Liver (tissue), 9 donors: ENCODE results near the gene MUC6. TPM values are rescaled to one million over a fixed set of nuclear protein-coding genes. Genes with fewer than 3 reads are reported as not detected.

Experiments
- DNase-seq: peaks from one replicate; pipeline ENCODE4 v3.0.0-alpha.2; 2017; ENCODE audit warnings: low spot score
- H3K27ac ChIP-seq, 2 donors: one replicate each; pipeline ENCODE4 v1.7.0; 2013; ENCODE audit warnings: inconsistent platforms in 2 of 2, low read length in 2 of 2, control low read depth in 1 of 2, low read depth in 1 of 2, mild to moderate bottlenecking in 1 of 2
- H3K27me3 ChIP-seq, 4 donors: one replicate each; pipeline versions ENCODE4 v1.6.1 to v1.7.0; 2013; ENCODE audit warnings: low read length in 3 of 4, inconsistent platforms in 1 of 4, mild to moderate bottlenecking in 1 of 4, moderate library complexity in 1 of 4; ENCODE audit not compliant: control insufficient read depth in 4 of 4, insufficient read depth in 4 of 4
- H3K36me3 ChIP-seq, 4 donors: one replicate each; pipeline versions ENCODE4 v1.6.1 to v1.7.0; 2013; ENCODE audit warnings: low read length in 3 of 4, mild to moderate bottlenecking in 3 of 4, low read depth in 1 of 4, moderate library complexity in 1 of 4; ENCODE audit not compliant: control insufficient read depth in 4 of 4, insufficient read depth in 3 of 4
- H3K4me1 ChIP-seq, 4 donors: one replicate each; pipeline versions ENCODE4 v1.6.1 to v1.7.0; 2013; ENCODE audit warnings: low read length in 3 of 4, mild to moderate bottlenecking in 3 of 4, moderate library complexity in 1 of 4; ENCODE audit not compliant: control insufficient read depth in 4 of 4, insufficient read depth in 4 of 4
- H3K4me3 ChIP-seq, 3 donors: one replicate each; pipeline versions ENCODE4 v1.6.1 to v1.7.0; 2013; ENCODE audit warnings: low read length in 3 of 3, control low read depth in 1 of 3, low read depth in 1 of 3, mild to moderate bottlenecking in 1 of 3
- H3K9ac ChIP-seq, 2 donors: one replicate each; pipeline ENCODE4 v1.7.0; 2013; ENCODE audit warnings: low read length in 2 of 2, mild to moderate bottlenecking in 2 of 2, moderate library complexity in 2 of 2, control low read depth in 1 of 2, low read depth in 1 of 2
- H3K9me3 ChIP-seq, 4 donors: one replicate each; pipeline versions ENCODE4 v1.6.1 to v1.7.0; 2013; ENCODE audit warnings: low read length in 3 of 4; ENCODE audit not compliant: control insufficient read depth in 4 of 4
- ATF3 ChIP-seq: IDR thresholded peaks from 2 replicates; pipeline ENCODE4 v1.6.1; 2016; ENCODE audit warnings: antibody characterized with exemption
- CTCF ChIP-seq: fragments of 150-350 bp; IDR thresholded peaks from 2 replicates; pipeline ENCODE4 v1.5.1; 2017; ENCODE audit warnings: improper control_type of control experiment, low read depth, low read length; ENCODE audit not compliant: missing input control
- EGR1 ChIP-seq, 2 donors: IDR thresholded peaks; 2 replicates each; pipeline ENCODE4 v1.6.1; 2016 to 2018; ENCODE audit warnings: antibody characterized with exemption in 2 of 2, low read depth in 2 of 2
- FOXA1 ChIP-seq: IDR thresholded peaks from 2 replicates; pipeline ENCODE4 v1.6.1; 2016; ENCODE audit warnings: antibody characterized with exemption
- FOXA2 ChIP-seq: IDR thresholded peaks from 2 replicates; pipeline ENCODE4 v1.6.1; 2016; ENCODE audit warnings: antibody characterized with exemption
- GABPA ChIP-seq, 2 donors: IDR thresholded peaks in 1 of 2; conservative IDR thresholded peaks in 1 of 2; 2 replicates each; pipeline ENCODE4 v1.6.1; 2016; ENCODE audit warnings: antibody characterized with exemption in 2 of 2, mild to moderate bottlenecking in 1 of 2, moderate library complexity in 1 of 2
- HNF4A ChIP-seq, 2 donors: conservative IDR thresholded peaks; 2 replicates each; pipeline ENCODE4 v1.6.1; 2016; ENCODE audit warnings: antibody characterized with exemption in 2 of 2, mild to moderate bottlenecking in 2 of 2
- HNF4G ChIP-seq: IDR thresholded peaks from 2 replicates; pipeline ENCODE4 v1.6.1; 2016; ENCODE audit warnings: antibody characterized with exemption
- JUND ChIP-seq, 2 donors: IDR thresholded peaks; 2 replicates each; pipeline ENCODE4 v1.6.1; 2016; ENCODE audit warnings: antibody characterized with exemption in 2 of 2
- NR2F2 ChIP-seq: IDR thresholded peaks from 2 replicates; pipeline ENCODE4 v1.6.1; 2016; ENCODE audit warnings: antibody characterized with exemption
- RAD21 ChIP-seq, 2 donors: IDR thresholded peaks; 2 replicates each; pipeline ENCODE4 v1.6.1; 2016; ENCODE audit warnings: antibody characterized with exemption in 2 of 2, mild to moderate bottlenecking in 2 of 2
- SP1 ChIP-seq: IDR thresholded peaks from 2 replicates; pipeline ENCODE4 v1.6.1; 2018; ENCODE audit warnings: antibody characterized with exemption, mild to moderate bottlenecking
- TAF1 ChIP-seq: conservative IDR thresholded peaks from 2 replicates; pipeline ENCODE4 v1.6.1; 2016; ENCODE audit warnings: antibody characterized with exemption, mild to moderate bottlenecking
- ZBTB33 ChIP-seq: IDR thresholded peaks from 2 replicates; pipeline ENCODE4 v1.6.1; 2016; ENCODE audit warnings: antibody characterized with exemption
- WGBS: extraction: QIAGEN DNeasy Blood & Tissue Kit; methylation state at CpG from one replicate; pipeline ENCODE4 v1.1.7; 2013; 5-methylcytosine and 5-hydroxymethylcytosine counted together
- polyA plus RNA-seq, 2 donors: library from polyadenylated mRNA; stranded (reverse) in 1 of 2; unstranded in 1 of 2; fragments of 200-250 nt in 1 of 2; fragments of >200 nt in 1 of 2; fragmentation: Nextera tagmentation in 1 of 2; extraction: Ambion mirVana in 1 of 2; gene quantifications; one replicate each; pipeline versions ENCODE4 v1.2.1 to v1.2.3, GENCODE V29; 2013 to 2015
- total RNA-seq, 2 donors: library from RNA; depleted of rRNA; stranded (reverse); fragments of >200 nt; gene quantifications; one replicate each; pipeline ENCODE4 v1.2.3, GENCODE V29; 2014
- TF ChIP-seq, protein P1 (sequence below): IDR thresholded peaks from 2 replicates; pipeline ENCODE4 v1.6.1; 2016; ENCODE audit warnings: antibody characterized with exemption
- TF ChIP-seq, protein P2 (sequence below): IDR thresholded peaks from 2 replicates; pipeline ENCODE4 v1.6.1; 2016; ENCODE audit warnings: antibody characterized with exemption, mild to moderate bottlenecking
- donor health status: healthy.
- donor health status: healthy.
- donor health status: healthy.
- donor health status: healthy.
- donor health status: healthy.

Gene MUC6
- total and polyA plus RNA-seq, 4 donors: 0.05 to 0.54 (median 0.18) TPM

DNA sequence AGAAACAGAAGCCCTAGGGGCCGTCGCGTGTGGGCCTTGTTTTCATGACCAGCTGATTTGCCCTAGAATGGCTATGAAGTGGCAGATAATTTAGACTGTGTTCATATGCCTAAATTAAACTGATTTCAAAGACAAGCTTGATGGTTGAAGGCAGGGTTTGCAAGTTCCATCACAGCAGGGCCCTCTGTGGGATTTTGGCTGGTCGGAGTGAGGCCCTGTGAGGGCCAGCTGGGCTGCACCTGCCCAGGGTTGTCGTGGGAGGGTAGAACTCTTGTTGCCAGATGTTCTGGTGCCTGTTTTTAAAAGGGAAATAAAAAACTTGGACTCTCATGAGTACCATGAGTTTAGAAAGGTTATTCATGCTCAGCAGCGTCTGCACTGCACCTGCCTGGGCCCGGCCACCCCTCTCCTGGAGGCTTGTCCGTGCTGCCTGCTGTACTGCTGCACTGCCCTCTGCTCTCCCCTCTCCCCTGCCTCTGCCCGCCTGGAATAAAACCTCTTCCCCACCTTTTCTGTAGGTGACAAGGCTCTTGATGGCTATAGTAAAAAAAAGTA is 66.8 kb downstream of the MUC6 start:
- no peak overlapping the region for H3K4me3 ChIP-seq
- H3K9me3 ChIP-seq: no peaks in the 10 kb centered on the region
- H3K27ac ChIP-seq: no peak overlapping the region
- peaks cover 2 to 18% (median 12%) of the 10 kb centered on the region in 4 donors for H3K4me1 ChIP-seq
- 88% methylated on average over 9 of the region's 9 CpGs for WGBS
- TF ChIP-seq NR2F2: no peak
- no peak for TF ChIP-seq ATF3
- no peak for TF ChIP-seq JUND (IDR thresholded peaks at IDR 0.05)
- TF ChIP-seq ZBTB33: no peak
- TF ChIP-seq, protein P1, sequence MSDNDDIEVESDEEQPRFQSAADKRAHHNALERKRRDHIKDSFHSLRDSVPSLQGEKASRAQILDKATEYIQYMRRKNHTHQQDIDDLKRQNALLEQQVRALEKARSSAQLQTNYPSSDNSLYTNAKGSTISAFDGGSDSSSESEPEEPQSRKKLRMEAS: no peak
- no peak for TF ChIP-seq TAF1
- TF ChIP-seq, protein P2, sequence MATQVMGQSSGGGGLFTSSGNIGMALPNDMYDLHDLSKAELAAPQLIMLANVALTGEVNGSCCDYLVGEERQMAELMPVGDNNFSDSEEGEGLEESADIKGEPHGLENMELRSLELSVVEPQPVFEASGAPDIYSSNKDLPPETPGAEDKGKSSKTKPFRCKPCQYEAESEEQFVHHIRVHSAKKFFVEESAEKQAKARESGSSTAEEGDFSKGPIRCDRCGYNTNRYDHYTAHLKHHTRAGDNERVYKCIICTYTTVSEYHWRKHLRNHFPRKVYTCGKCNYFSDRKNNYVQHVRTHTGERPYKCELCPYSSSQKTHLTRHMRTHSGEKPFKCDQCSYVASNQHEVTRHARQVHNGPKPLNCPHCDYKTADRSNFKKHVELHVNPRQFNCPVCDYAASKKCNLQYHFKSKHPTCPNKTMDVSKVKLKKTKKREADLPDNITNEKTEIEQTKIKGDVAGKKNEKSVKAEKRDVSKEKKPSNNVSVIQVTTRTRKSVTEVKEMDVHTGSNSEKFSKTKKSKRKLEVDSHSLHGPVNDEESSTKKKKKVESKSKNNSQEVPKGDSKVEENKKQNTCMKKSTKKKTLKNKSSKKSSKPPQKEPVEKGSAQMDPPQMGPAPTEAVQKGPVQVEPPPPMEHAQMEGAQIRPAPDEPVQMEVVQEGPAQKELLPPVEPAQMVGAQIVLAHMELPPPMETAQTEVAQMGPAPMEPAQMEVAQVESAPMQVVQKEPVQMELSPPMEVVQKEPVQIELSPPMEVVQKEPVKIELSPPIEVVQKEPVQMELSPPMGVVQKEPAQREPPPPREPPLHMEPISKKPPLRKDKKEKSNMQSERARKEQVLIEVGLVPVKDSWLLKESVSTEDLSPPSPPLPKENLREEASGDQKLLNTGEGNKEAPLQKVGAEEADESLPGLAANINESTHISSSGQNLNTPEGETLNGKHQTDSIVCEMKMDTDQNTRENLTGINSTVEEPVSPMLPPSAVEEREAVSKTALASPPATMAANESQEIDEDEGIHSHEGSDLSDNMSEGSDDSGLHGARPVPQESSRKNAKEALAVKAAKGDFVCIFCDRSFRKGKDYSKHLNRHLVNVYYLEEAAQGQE: no peak
- TF ChIP-seq FOXA2: no peak
- no peak for TF ChIP-seq RAD21 (IDR thresholded peaks at IDR 0.05)
- no peak for TF ChIP-seq FOXA1
- TF ChIP-seq GABPA (IDR thresholded peaks at IDR 0.05 in 1 of 2, conservative IDR thresholded peaks at IDR 0.05 in 1 of 2): no peak
- no peak for TF ChIP-seq HNF4G
- no peak for TF ChIP-seq EGR1 (IDR thresholded peaks at IDR 0.05; ENCODE audit: low read depth in 2 of 2)
- no peak for TF ChIP-seq CTCF
- no peak for TF ChIP-seq SP1
- H3K27me3 ChIP-seq: no peaks in the 10 kb centered on the region
- peaks cover 9 to 33% (median 23%) of the 10 kb centered on the region in 4 donors for H3K36me3 ChIP-seq
- H3K9ac ChIP-seq: no peak overlapping the region
- no peak for DNase-seq

DNA sequence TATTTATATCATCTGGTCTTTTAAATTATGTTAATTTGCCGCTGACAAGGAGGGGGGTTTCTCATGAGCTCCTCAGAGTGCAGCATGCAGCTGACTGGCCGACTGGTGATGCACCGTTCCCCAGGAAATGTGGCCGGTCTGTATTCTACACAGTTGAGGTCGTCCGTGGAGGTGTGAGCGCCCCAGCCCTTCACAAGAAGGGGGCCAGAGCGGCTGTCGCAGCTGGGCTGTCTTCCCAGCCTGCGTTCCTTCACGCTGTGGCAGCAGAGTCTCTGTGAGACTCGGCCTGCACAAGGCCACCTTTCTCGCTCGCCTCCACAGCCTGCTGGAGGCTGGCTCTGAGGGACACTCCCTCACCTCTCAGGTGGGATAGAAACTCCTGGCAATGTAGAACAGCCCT is 67.7 kb downstream of the MUC6 start:
- Histone ChIP-seq H3K27ac (no peak overlapping the region), H3K4me1 (peaks cover 2 to 18% (median 12%) of the 10 kb centered on the region in 4 donors), H3K4me3 (no peak overlapping the region), H3K9me3 (no peaks in the 10 kb centered on the region), H3K27me3 (no peaks in the 10 kb centered on the region), H3K36me3 (peaks cover 9 to 33% (median 21%) of the 10 kb centered on the region in 4 donors), H3K9ac (no peak overlapping the region)
- DNase-seq: no peak
- WGBS: 94% methylated on average over 14 of the region's 14 CpGs
- TF ChIP-seq SP1 (no peak), TAF1 (no peak), FOXA1 (no peak), CTCF (no peak), ATF3 (no peak), HNF4G (no peak), FOXA2 (no peak), NR2F2 (no peak), HNF4A (conservative IDR thresholded peaks at IDR 0.05) (no peak), EGR1 (IDR thresholded peaks at IDR 0.05; ENCODE audit: low read depth in 2 of 2) (no peak)
- TF ChIP-seq, protein P1: no peak
- TF ChIP-seq, protein P2: no peak
